ENCODE measurements around the gene SYCP2L. TPM values are rescaled to one million over a fixed set of nuclear protein-coding genes. Genes with fewer than 3 reads are reported as not detected.

Gene SYCP2L
- total and polyA plus RNA-seq, 10 of the 15 experiments (the other 5 are each of a cell fraction or from before 2014, with no cell fraction given) = 0.03 to 0.12 (median 0.04) TPM; not detected in 7

DNA sequence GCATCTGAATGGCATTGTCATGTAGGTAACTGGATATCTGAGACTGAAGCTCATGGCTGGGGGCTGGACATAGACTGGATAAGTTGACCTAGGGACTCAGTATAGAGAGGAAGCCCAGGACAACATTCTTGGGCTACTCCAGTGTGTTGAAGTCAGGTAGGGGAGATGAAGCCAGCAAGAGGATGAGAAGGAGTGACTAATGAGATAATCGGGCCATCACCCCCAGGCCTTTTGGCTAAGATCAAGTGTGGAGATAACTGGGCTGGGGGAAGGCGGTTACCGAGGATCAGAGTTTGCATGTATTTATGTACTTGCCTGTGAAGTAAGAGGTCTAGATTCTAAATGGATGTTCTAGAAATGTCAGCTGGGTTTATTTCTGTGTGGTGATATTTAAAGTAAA is 83.9 kb downstream of the SYCP2L start (continued):
- TF ChIP-seq CUX1 (IDR thresholded peaks at IDR 0.05; ENCODE audit: insufficient replicate concordance, low read depth, low read length) (no peak), ZNF274 (IDR thresholded peaks at IDR 0.05; ENCODE audit: insufficient read depth, insufficient read length) (no peak), KDM1A (IDR thresholded peaks at IDR 0.05; ENCODE audit: borderline replicate concordance) (no peak)

DNA sequence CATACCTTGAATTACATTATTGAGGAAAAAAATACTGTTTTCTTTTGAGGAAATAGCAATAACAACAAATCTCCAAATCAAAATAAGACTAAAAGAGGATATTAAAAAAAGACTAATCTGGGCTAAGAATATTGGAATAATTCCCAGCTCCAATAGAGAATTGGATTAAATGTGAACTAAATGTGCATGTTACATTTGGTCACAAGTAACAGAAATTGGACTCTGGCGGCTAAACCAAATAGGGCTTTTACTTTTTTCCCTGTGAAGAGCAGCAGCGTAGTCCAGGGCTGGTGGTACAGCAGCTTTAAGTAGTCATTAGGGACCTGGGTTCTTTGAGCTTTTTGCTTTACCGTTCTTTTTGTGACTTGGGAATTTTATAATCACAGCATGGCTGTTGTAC is 85.3 kb downstream of the SYCP2L start:
- Histone ChIP-seq H3K4me3 (no peak overlapping the region), H3K79me2 (ENCODE audit: control insufficient read depth, insufficient read depth, low read length) (no peaks in the 10 kb centered on the region), H3K27ac (ENCODE audit: control insufficient read depth, insufficient read depth) (no peak overlapping the region), H3K9ac (ENCODE audit: control insufficient read depth, insufficient read depth, low read length) (no peak overlapping the region), H3K36me3 (ENCODE audit: control insufficient read depth in 2 of 2, insufficient read depth in 2 of 2, low read length in 1 of 2) (no peaks in the 10 kb centered on the region), H4K20me1 (ENCODE audit: control insufficient read depth, insufficient read depth) (no peaks in the 10 kb centered on the region), H3K4me2 (ENCODE audit: control insufficient read depth, insufficient read depth) (no peak overlapping the region), H3K4me1 (ENCODE audit: control insufficient read depth, insufficient read depth, low read length) (no peaks in the 10 kb centered on the region), H3K27me3 (replicated peaks in 1 of 2; ENCODE audit: control insufficient read depth in 2 of 2, insufficient read depth in 2 of 2, low read length in 1 of 2) (no peaks in the 10 kb centered on the region; a peak in 1 of 4 replicates), H3K9me3 (replicated peaks; ENCODE audit: control insufficient read depth, insufficient read depth, low read length) (no peaks in the 10 kb centered on the region; the same call in 2 of the 3 replicates), H2AFZ (ENCODE audit: control insufficient read depth, low read depth, low read length) (no peak overlapping the region)
- in situ Hi-C loops (cut with MboI) (no loop called here), intact Hi-C loops (cut with micrococcal nuclease; ENCODE audit: unreplicated experiment) (no loop called here)
- no TSS peak for BruUV-seq (replicated peaks)
- TF ChIP-seq TAF1 (IDR thresholded peaks at IDR 0.05; ENCODE audit: borderline replicate concordance, low read depth, low read length) = no peak
- no peak for TF ChIP-seq CBFB (IDR thresholded peaks at IDR 0.05; ENCODE audit: low read depth)
- TF ChIP-seq SIX5 (IDR thresholded peaks at IDR 0.05; ENCODE audit: low read depth, low read length, severe bottlenecking) = no peak
- ATAC-seq (no peak), DNase-seq (ENCODE audit: low read depth, low spot score) (no peak), FAIRE-seq (no peak)
- ChIA-PET SMC1A (ENCODE audit: uncharacterized antibody, unreplicated experiment) (interaction anchor here (2.4 kb wide), 1 partner anchor 17 kb away, joined by 7 read pairs; no protein-coding TSS in a partner anchor), CTCF (interaction anchor here (1.0 kb wide), 1 partner anchor 18 kb away, joined by 3 read pairs; no protein-coding TSS in a partner anchor), RAD21 (ENCODE audit: unreplicated experiment) (no interaction called here), POLR2A (no interaction called here)
- 42% methylated on average over 3 of the region's 3 CpGs for WGBS (ENCODE audit: insufficient coverage, insufficient replicate concordance, low lambda C conversion rate, missing lambda C conversion rate)

Data from GM12878 (cell line).